Pancreas (tissue), 10 donors: ENCODE results near the gene LRMDA. TPM values are rescaled to one million over a fixed set of nuclear protein-coding genes. Genes with fewer than 3 reads are reported as not detected.

Experiments
- ATAC-seq, 4 donors: fragments of 200-7000 bp; cut with Tn5 transposase; one replicate each; pipeline versions ENCODE4 v1.8.0 to v1.9.1; 2020; ENCODE audit warnings: mild to moderate bottlenecking in 4 of 4, moderate library complexity in 4 of 4
- DNase-seq, 6 donors: peaks; one replicate each; pipeline ENCODE4 v3.0.0-alpha.2; 2020
- FAIRE-seq: peaks from 2 replicates; lab custom pipeline; 2012; peaks lifted over from hg19 to GRCh38; lab: Jason Lieb, UNC
- H3K27ac ChIP-seq, 4 donors: fragments of 200-600 bp; sonication (generic); 1 replicate in 3 of 4; 2 replicates in 1 of 4; pipeline versions ENCODE4 v1.5.0 to v1.8.0; 2020
- H3K27me3 ChIP-seq, 4 donors: fragments of 200-600 bp; one replicate each; pipeline ENCODE4 v1.8.0; 2021
- H3K36me3 ChIP-seq, 3 donors: fragments of 200-600 bp; sonication (generic) in 1 of 3; one replicate each; pipeline versions ENCODE4 v1.5.0 to v1.8.0; 2020 to 2021
- H3K4me1 ChIP-seq, 3 donors: fragments of 200-600 bp; one replicate each; pipeline ENCODE4 v1.8.0; 2021
- H3K4me3 ChIP-seq, 4 donors: fragments of 200-600 bp; sonication (generic) in 2 of 4; one replicate each; pipeline versions ENCODE4 v1.5.0 to v1.8.0; 2020 to 2021
- H3K9me3 ChIP-seq, 4 donors: fragments of 200-600 bp; one replicate each; pipeline ENCODE4 v1.8.0; 2021
- CTCF ChIP-seq, 4 donors: fragments of 200-600 bp; sonication (generic) in 3 of 4; IDR thresholded peaks; one replicate each; pipeline versions ENCODE4 v1.5.0 to v1.8.0; 2021; ENCODE audit warnings: antibody characterized with exemption in 4 of 4
- WGBS, 2 donors: extraction: QIAGEN DNeasy Blood & Tissue Kit; methylation state at CpG; one replicate each; pipeline ENCODE4 v1.1.7; 2013; 5-methylcytosine and 5-hydroxymethylcytosine counted together
- intact Hi-C, 3 donors: fragments of 100-400 bp; cut with DNase I; formaldehyde crosslinking; loops; one replicate each; pipeline versions ENCODE4 v1.11.1 to v1.14.2; 2022
- polyA plus RNA-seq, 2 donors: library from polyadenylated mRNA; stranded (reverse); fragments of 200-250 nt; gene quantifications; one replicate each; pipeline ENCODE4 v1.2.3, GENCODE V29; 2013
- total RNA-seq, 6 donors: library from RNA; stranded (reverse); fragmentation: NEBNext Ultra II Directional in 4 of 6; extraction: Animal tissue kit (Norgen Biotek cat#: 25700) in 4 of 6; gene quantifications; one replicate each; pipeline versions ENCODE4 v1.2.1 to v1.2.4, GENCODE V29; 2021 to 2023
- donor health status: healthy with polysubstance abuse.
- donor health status: DM: no; HTN: no; CAD: no; lungs with moderate emphysema.
- donor health status: DM: no; HTN: no; CAD: no.
- donor health status: control.
- donor health status: control.
- donor health status: Bipolar disorder and iron deficiency.
- donor health status: DM: yes; HTN: yes; CAD: no.
- donor health status: DM: no; HTN: no; CAD: no.
- donor health status: DM: no; HTN: no; CAD: no.
- donor health status: DM: yes; HTN: yes; CAD: no.

Gene LRMDA
- total and polyA plus RNA-seq, 8 donors = 4.6 to 21.2 (median 13.4) TPM

- no peaks in the 10 kb centered on the region for H3K9me3 ChIP-seq
- no peak for FAIRE-seq
- intact Hi-C loops = no loop called here
- H3K36me3 ChIP-seq = no peaks in the 10 kb centered on the region
- peak in 3 of 4 donors; percentile 23 to 33 (median 26) for TF ChIP-seq CTCF (IDR thresholded peaks at IDR 0.05)
- peak in 4 of 6 donors; percentile 8 to 47 (median 32) for DNase-seq
- no peaks in the 10 kb centered on the region for H3K27me3 ChIP-seq
- ATAC-seq = peak; percentile 69 to 82 (median 77)
- no peaks in the 10 kb centered on the region for H3K4me1 ChIP-seq
- no peak overlapping the region for H3K27ac ChIP-seq
- H3K4me3 ChIP-seq = no peak overlapping the region
- 61 to 64% methylated on average over 9 of the region's 9 CpGs for WGBS, 2 donors
These were observed 655.6 kb downstream of the LRMDA start for GRCh38 chr10:76086761-76087639.

- Histone ChIP-seq H3K4me1 (no peaks in the 10 kb centered on the region), H3K27ac (no peak overlapping the region), H3K36me3 (no peaks in the 10 kb centered on the region), H3K27me3 (no peaks in the 10 kb centered on the region), H3K4me3 (no peak overlapping the region), H3K9me3 (no peaks in the 10 kb centered on the region)
- no peak for FAIRE-seq
- 91 to 93% methylated on average over 4 of the region's 4 CpGs for WGBS, 2 donors
- no peak for TF ChIP-seq CTCF (IDR thresholded peaks at IDR 0.05)
- no peak for ATAC-seq
- intact Hi-C loops = no loop called here
- DNase-seq = no peak
These were observed 656.6 kb downstream of the LRMDA start for GRCh38 chr10:76088008-76088407.

- Histone ChIP-seq H3K36me3 (no peaks in the 10 kb centered on the region), H3K27ac (no peak overlapping the region), H3K4me1 (no peaks in the 10 kb centered on the region), H3K9me3 (no peaks in the 10 kb centered on the region), H3K4me3 (no peak overlapping the region), H3K27me3 (no peaks in the 10 kb centered on the region)
- ATAC-seq (no peak), FAIRE-seq (no peak), DNase-seq (no peak)
- intact Hi-C loops = no loop called here
- TF ChIP-seq CTCF (IDR thresholded peaks at IDR 0.05) = no peak
- WGBS, 2 donors = 84 to 85% methylated on average over 3 of the region's 3 CpGs
These were observed 657.6 kb downstream of the LRMDA start for GRCh38 chr10:76088980-76089379.

- no peak for TF ChIP-seq CTCF (IDR thresholded peaks at IDR 0.05)
- H3K27ac ChIP-seq = no peak overlapping the region
- no peak for ATAC-seq
- no peaks in the 10 kb centered on the region for H3K4me1 ChIP-seq
- 61 to 71% methylated on average over 12 of the region's 12 CpGs for WGBS, 2 donors
- no peak for DNase-seq
- H3K36me3 ChIP-seq = no peaks in the 10 kb centered on the region
- no peaks in the 10 kb centered on the region for H3K9me3 ChIP-seq
- intact Hi-C loops = no loop called here
- FAIRE-seq = no peak
- no peak overlapping the region for H3K4me3 ChIP-seq
- no peaks in the 10 kb centered on the region for H3K27me3 ChIP-seq
These were observed 658.2 kb downstream of the LRMDA start for GRCh38 chr10:76089556-76090180.
